Measurements from ENCODE around the gene GNGT2. TPM values are rescaled to one million over a fixed set of nuclear protein-coding genes. Genes with fewer than 3 reads are reported as not detected.
A peak's percentile ranks its signal among the peaks of the same experiment; 100 is the strongest.

GNGT2 gene
- total RNA-seq, 1 experiment from 2014 or later: 0.40 TPM

DNA sequence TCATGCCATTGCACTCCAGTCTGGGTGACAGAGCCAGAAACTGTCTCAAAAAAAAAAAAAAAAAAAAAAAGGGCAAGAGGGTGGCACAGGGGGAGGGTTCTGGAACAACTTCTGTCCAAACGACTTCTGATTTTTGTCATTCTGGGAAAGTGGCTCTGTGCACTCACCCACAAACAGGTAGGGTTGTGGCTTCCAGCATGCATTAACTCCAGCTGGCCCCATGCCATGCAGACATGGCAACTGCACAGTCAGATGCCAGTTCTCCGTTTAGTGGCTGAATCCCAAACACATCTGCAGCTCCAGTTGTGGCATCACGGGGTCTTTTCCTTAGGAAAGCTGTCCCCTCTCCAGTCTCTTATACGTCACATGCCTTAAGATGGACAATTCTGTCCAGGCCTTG is 47.5 kb downstream of the GNGT2 start:
- no peak overlapping the region for H3K4me2 ChIP-seq (ENCODE audit: low read length)
- no peaks in the 10 kb centered on the region for H3K9me3 ChIP-seq (ENCODE audit: low read length)
- H3K9me2 ChIP-seq (replicated peaks; ENCODE audit: low read length): no peaks in the 10 kb centered on the region
- ChIA-PET CTCF (no interaction called here), POLR2A (ENCODE audit: unreplicated experiment) (no interaction called here)
- no peak overlapping the region for H2AFZ ChIP-seq (ENCODE audit: low read length)
- H3K4me3 ChIP-seq (ENCODE audit: low read length): no peak overlapping the region
- H3K9ac ChIP-seq (ENCODE audit: low read length): no peak overlapping the region
- intact Hi-C loops (cut with micrococcal nuclease): no loop called here
- BruUV-seq (replicated peaks): no TSS peak
- H3F3A ChIP-seq (ENCODE audit: low read length, unreplicated experiment): no peaks in the 10 kb centered on the region
- H4K20me1 ChIP-seq (ENCODE audit: low read length): no peaks in the 10 kb centered on the region
- H3K4me1 ChIP-seq (ENCODE audit: insufficient read depth, low read length): 0 out of 2 replicates have a peak, but pooled peaks cover 3% of the 10 kb centered on the region
- ATAC-seq (no peak), DNase-seq (no peak)
- H3K27me3 ChIP-seq (ENCODE audit: low read length): peaks cover 10% of the 10 kb centered on the region; the same call in 1 of the 2 replicates
- H3K36me3 ChIP-seq (ENCODE audit: low read depth, low read length): no peaks in the 10 kb centered on the region
- H3K79me2 ChIP-seq (ENCODE audit: low read length): no peaks in the 10 kb centered on the region
- no peak overlapping the region for H3K27ac ChIP-seq (ENCODE audit: low read length)
- TF ChIP-seq EZH2 (IDR thresholded peaks at IDR 0.05; ENCODE audit: low read length, unreplicated experiment): no peak
- TF ChIP-seq, protein P1, sequence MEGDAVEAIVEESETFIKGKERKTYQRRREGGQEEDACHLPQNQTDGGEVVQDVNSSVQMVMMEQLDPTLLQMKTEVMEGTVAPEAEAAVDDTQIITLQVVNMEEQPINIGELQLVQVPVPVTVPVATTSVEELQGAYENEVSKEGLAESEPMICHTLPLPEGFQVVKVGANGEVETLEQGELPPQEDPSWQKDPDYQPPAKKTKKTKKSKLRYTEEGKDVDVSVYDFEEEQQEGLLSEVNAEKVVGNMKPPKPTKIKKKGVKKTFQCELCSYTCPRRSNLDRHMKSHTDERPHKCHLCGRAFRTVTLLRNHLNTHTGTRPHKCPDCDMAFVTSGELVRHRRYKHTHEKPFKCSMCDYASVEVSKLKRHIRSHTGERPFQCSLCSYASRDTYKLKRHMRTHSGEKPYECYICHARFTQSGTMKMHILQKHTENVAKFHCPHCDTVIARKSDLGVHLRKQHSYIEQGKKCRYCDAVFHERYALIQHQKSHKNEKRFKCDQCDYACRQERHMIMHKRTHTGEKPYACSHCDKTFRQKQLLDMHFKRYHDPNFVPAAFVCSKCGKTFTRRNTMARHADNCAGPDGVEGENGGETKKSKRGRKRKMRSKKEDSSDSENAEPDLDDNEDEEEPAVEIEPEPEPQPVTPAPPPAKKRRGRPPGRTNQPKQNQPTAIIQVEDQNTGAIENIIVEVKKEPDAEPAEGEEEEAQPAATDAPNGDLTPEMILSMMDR (conservative IDR thresholded peaks at IDR 0.05; ENCODE audit: low read depth, low read length): no peak
- TF ChIP-seq EZH2phosphoT487 (IDR thresholded peaks at IDR 0.05; ENCODE audit: borderline replicate concordance, low read length): no peak

DNA sequence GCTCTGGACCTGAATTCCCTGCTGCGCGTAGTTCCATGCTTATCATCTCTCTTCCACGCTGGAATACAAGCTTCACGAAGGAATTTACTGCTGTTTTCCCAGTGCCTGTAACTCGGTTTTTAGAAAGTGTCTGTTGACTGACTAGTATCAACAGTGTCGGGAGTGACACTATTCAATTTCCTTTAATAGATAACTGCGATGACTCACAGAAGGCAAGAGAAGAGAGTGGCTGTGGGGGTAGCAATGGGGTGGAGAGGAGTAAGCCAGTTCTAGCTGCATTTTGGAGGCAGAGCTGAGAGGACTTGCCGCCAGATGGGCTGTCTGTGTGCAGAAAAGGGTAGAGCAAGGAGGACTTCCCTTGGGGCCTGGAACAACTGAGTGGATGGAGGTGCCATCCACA is 52.6 kb downstream of the GNGT2 start:
- Histone ChIP-seq H3K4me1 (ENCODE audit: insufficient read depth, low read length) (0 out of 2 replicates have a peak, but pooled peaks cover 8% of the 10 kb centered on the region), H3K9me2 (replicated peaks; ENCODE audit: low read length) (no peaks in the 10 kb centered on the region), H4K20me1 (ENCODE audit: low read length) (no peaks in the 10 kb centered on the region), H3K79me2 (ENCODE audit: low read length) (no peaks in the 10 kb centered on the region), H3F3A (ENCODE audit: low read length, unreplicated experiment) (no peaks in the 10 kb centered on the region), H2AFZ (ENCODE audit: low read length) (no peak overlapping the region), H3K27ac (ENCODE audit: low read length) (no peak overlapping the region), H3K9ac (ENCODE audit: low read length) (no peak overlapping the region), H3K4me2 (ENCODE audit: low read length) (no peak overlapping the region), H3K27me3 (ENCODE audit: low read length) (no peaks in the 10 kb centered on the region), H3K9me3 (ENCODE audit: low read length) (no peaks in the 10 kb centered on the region), H3K36me3 (ENCODE audit: low read depth, low read length) (no peaks in the 10 kb centered on the region), H3K4me3 (ENCODE audit: low read length) (no peak overlapping the region)
- no peak for TF ChIP-seq EZH2 (IDR thresholded peaks at IDR 0.05; ENCODE audit: low read length, unreplicated experiment)
- TF ChIP-seq, protein P1 (conservative IDR thresholded peaks at IDR 0.05; ENCODE audit: low read depth, low read length): no peak
- no peak for TF ChIP-seq EZH2phosphoT487 (IDR thresholded peaks at IDR 0.05; ENCODE audit: borderline replicate concordance, low read length)
- ChIA-PET POLR2A (ENCODE audit: unreplicated experiment) (interaction anchor here (0.7 kb wide), 1 partner anchor 19 kb away, joined by 7 read pairs; no protein-coding TSS in a partner anchor), CTCF (no interaction called here)
- DNase-seq (peak; percentile 39), ATAC-seq (peak; percentile 43; the same call in 1 of the 2 replicates)
- intact Hi-C loops (cut with micrococcal nuclease): no loop called here
- BruUV-seq (replicated peaks): no TSS peak

DNA sequence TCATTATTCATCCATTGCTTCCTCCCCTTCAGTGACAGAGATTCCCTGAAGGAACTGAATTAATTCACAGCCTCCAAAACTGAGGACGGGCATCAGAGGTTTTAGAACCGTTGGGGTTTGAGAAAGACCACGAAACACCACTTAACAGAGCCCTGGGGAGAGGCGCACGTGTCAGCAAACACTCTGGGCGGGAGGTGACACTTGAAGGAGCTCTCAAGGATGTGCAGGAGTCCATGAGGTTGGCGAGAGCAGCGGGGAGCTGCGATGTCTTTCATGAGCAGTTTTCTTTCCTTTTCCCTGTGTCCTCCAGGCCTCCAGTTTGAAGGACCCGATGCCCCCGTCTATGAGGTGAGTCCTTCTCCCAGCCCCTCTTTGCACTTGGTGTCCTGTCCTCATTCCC is 54.1 kb downstream of the GNGT2 start:
- Histone ChIP-seq H4K20me1 (ENCODE audit: low read length) (no peaks in the 10 kb centered on the region), H3K79me2 (ENCODE audit: low read length) (no peaks in the 10 kb centered on the region), H3K9me2 (replicated peaks; ENCODE audit: low read length) (no peaks in the 10 kb centered on the region), H2AFZ (ENCODE audit: low read length) (0 out of 2 replicates have a peak overlapping the region, but pooled peaks have one; percentile 6), H3K4me2 (ENCODE audit: low read length) (no peak overlapping the region), H3K27me3 (ENCODE audit: low read length) (no peaks in the 10 kb centered on the region), H3F3A (ENCODE audit: low read length, unreplicated experiment) (no peaks in the 10 kb centered on the region), H3K4me1 (ENCODE audit: insufficient read depth, low read length) (0 out of 2 replicates have a peak, but pooled peaks cover 8% of the 10 kb centered on the region), H3K9me3 (ENCODE audit: low read length) (no peaks in the 10 kb centered on the region), H3K9ac (ENCODE audit: low read length) (no peak overlapping the region), H3K27ac (ENCODE audit: low read length) (no peak overlapping the region), H3K4me3 (ENCODE audit: low read length) (no peak overlapping the region), H3K36me3 (ENCODE audit: low read depth, low read length) (no peaks in the 10 kb centered on the region)
- ATAC-seq: no peak
- DNase-seq: no peak
- TF ChIP-seq EZH2phosphoT487 (IDR thresholded peaks at IDR 0.05; ENCODE audit: borderline replicate concordance, low read length) (no peak), EZH2 (IDR thresholded peaks at IDR 0.05; ENCODE audit: low read length, unreplicated experiment) (no peak)
- TF ChIP-seq, protein P1 (conservative IDR thresholded peaks at IDR 0.05; ENCODE audit: low read depth, low read length): no peak
- intact Hi-C loops (cut with micrococcal nuclease): no loop called here
- CTCF ChIA-PET: no interaction called here
- POLR2A ChIA-PET (ENCODE audit: unreplicated experiment): no interaction called here
- BruUV-seq (replicated peaks): no TSS peak

Measured in PC-3 (cell line).